Measurements from ENCODE around the gene PCDHGA6. TPM values are rescaled to one million over a fixed set of nuclear protein-coding genes. Genes with fewer than 3 reads are reported as not detected.

PCDHGA6 gene
- total RNA-seq, 3 donors from 2014 or later (not counting 1 experiment from before 2014, with no cell fraction given): 0.20 to 0.75 (median 0.21) TPM

DNA sequence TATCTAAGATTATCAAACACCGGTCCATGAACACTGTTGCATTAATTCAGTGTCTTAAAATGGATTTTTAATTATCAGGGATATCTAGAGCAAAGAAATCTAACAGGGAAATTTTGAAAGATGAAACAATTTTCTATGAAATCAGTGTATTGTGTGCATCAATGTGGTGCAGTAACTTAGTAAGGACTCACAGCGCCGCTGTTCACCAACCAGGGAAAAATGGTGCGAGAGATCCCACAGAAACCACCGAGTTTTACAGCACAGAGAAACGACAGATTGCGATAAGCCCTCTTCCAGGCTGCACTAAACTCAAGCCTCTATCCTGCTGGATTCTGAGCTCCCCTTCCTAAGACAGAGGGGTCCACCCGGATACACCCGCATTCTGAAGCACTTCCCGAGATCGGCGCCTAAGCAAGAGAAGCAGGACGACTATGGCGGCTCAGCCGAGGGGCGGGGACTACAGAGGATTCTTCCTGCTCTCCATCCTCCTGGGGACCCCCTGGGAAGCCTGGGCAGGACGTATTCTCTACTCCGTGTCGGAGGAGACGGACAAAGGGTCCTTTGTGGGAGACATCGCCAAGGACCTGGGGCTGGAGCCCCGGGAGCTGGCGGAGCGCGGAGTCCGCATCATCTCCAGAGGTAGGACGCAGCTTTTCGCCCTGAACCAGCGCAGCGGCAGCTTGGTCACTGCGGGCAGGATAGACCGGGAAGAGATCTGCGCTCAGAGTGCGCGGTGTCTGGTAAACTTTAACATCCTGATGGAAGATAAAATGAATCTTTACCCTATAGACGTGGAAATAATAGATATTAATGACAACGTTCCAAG is 9.0 kb downstream of the PCDHGA6 start, which contains the start of gene PCDHGA7:
Gene PCDHGA7 (plus strand): TSS at position 274 of the 826 bp plus-strand sequence. CDS start 158 bp downstream, at position 432.
- peaks cover 0 to 8% of the 10 kb centered on the region in 2 donors for H3K4me1 Mint-ChIP-seq
- DNase-seq (peak in 1 of 2 donors; percentile 12), ATAC-seq (peak in 2 of 3 donors; percentile 46 to 50)
- Histone ChIP-seq H3K4me3 (ENCODE audit: low read length) (peak within 1 kb of the TSS; percentile 9), H3K27ac (ENCODE audit: low read length) (no peak within 1 kb of the TSS), H3K27me3 (ENCODE audit: control insufficient read depth, insufficient read depth, low read length) (peaks cover 48% of the 10 kb centered on the region), H3K4me1 (ENCODE audit: control insufficient read depth, insufficient read depth, low read length) (peaks cover 4% of the 10 kb centered on the region), H3K9me3 (ENCODE audit: control insufficient read depth, insufficient read depth, low read length) (peaks cover 26% of the 10 kb centered on the region), H3K36me3 (ENCODE audit: control insufficient read depth, insufficient read depth, low read length) (no peaks in the 10 kb centered on the region)
- H3K9me3 Mint-ChIP-seq: peaks cover 0 to 3% of the 10 kb centered on the region in 2 donors
- H3K4me3 Mint-ChIP-seq: peak within 1 kb of the TSS; percentile 28
- H3K27me3 Mint-ChIP-seq (ENCODE audit: low read depth in 2 of 2): peaks cover 63 to 80% of the 10 kb centered on the region in 2 donors
- TF ChIP-seq, protein P1, sequence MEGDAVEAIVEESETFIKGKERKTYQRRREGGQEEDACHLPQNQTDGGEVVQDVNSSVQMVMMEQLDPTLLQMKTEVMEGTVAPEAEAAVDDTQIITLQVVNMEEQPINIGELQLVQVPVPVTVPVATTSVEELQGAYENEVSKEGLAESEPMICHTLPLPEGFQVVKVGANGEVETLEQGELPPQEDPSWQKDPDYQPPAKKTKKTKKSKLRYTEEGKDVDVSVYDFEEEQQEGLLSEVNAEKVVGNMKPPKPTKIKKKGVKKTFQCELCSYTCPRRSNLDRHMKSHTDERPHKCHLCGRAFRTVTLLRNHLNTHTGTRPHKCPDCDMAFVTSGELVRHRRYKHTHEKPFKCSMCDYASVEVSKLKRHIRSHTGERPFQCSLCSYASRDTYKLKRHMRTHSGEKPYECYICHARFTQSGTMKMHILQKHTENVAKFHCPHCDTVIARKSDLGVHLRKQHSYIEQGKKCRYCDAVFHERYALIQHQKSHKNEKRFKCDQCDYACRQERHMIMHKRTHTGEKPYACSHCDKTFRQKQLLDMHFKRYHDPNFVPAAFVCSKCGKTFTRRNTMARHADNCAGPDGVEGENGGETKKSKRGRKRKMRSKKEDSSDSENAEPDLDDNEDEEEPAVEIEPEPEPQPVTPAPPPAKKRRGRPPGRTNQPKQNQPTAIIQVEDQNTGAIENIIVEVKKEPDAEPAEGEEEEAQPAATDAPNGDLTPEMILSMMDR (IDR thresholded peaks at IDR 0.05): no peak
- H3K36me3 Mint-ChIP-seq: no peaks in the 10 kb centered on the region
- 24% methylated on average over 37 of the region's 37 CpGs for WGBS (ENCODE audit: insufficient coverage)
- H3K27ac Mint-ChIP-seq: no peak within 1 kb of the TSS
- intact Hi-C loops (cut with micrococcal nuclease): no loop called here

DNA sequence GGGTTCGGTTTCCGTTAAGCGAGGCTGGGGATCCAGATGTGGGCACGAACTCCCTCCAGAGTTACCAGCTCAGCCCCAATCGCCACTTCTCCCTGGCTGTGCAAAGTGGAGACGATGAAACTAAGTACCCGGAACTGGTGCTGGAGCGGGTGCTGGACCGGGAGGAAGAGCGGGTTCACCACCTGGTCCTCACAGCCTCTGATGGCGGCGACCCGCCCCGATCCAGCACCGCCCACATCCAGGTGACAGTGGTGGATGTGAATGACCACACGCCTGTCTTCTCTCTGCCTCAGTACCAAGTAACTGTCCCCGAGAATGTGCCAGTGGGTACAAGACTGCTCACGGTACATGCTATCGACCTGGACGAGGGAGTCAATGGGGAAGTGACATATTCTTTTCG is 9.7 kb downstream of the PCDHGA6 start:
- 43% methylated on average over 21 of the region's 21 CpGs for WGBS (ENCODE audit: insufficient coverage)
- H3K4me1 Mint-ChIP-seq: peaks cover 0 to 8% of the 10 kb centered on the region in 2 donors
- TF ChIP-seq, protein P1 (IDR thresholded peaks at IDR 0.05): no peak
- H3K4me3 ChIP-seq (ENCODE audit: low read length): no peak overlapping the region
- peaks cover 65 to 80% of the 10 kb centered on the region in 2 donors for H3K27me3 Mint-ChIP-seq (ENCODE audit: low read depth in 2 of 2)
- no peak for DNase-seq
- H3K4me3 Mint-ChIP-seq: no peak overlapping the region
- peaks cover 50% of the 10 kb centered on the region for H3K27me3 ChIP-seq (ENCODE audit: control insufficient read depth, insufficient read depth, low read length)
- peaks cover 4% of the 10 kb centered on the region for H3K4me1 ChIP-seq (ENCODE audit: control insufficient read depth, insufficient read depth, low read length)
- ATAC-seq: no peak
- peaks cover 0 to 3% of the 10 kb centered on the region in 2 donors for H3K9me3 Mint-ChIP-seq
- H3K36me3 ChIP-seq (ENCODE audit: control insufficient read depth, insufficient read depth, low read length): no peaks in the 10 kb centered on the region
- intact Hi-C loops (cut with micrococcal nuclease): no loop called here
- peaks cover 27% of the 10 kb centered on the region for H3K9me3 ChIP-seq (ENCODE audit: control insufficient read depth, insufficient read depth, low read length)
- no peak overlapping the region for H3K27ac ChIP-seq (ENCODE audit: low read length)
- no peaks in the 10 kb centered on the region for H3K36me3 Mint-ChIP-seq
- no peak overlapping the region for H3K27ac Mint-ChIP-seq

DNA sequence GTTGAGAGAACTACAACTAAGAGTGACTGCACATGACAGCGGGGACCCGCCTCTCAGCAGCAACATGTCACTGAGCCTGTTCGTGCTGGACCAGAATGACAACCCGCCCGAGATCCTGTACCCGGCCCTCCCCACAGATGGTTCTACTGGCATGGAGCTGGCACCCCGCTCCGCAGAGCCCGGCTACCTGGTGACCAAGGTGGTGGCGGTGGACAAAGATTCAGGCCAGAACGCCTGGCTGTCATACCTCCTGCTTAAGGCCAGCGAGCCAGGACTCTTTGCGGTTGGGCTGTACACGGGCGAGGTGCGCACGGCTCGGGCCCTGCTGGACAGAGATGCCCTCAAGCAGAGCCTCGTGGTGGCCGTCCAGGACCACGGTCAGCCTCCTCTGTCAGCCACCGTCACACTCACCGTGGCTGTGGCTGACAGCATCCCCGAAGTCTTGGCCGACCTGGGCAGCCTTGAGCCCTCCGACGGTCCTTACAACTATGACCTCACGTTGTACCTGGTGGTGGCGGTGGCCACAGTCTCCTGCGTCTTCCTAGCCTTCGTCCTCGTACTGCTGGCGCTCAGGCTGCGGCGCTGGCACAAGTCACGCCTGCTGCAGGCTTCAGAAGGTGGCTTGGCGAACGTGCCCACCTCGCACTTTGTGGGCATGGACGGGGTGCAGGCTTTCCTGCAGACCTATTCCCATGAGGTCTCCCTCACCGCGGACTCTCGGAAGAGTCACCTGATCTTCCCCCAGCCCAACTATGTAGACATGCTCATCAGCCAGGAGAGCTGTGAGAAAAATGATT is 11.0 kb downstream of the PCDHGA6 start:
- DNase-seq: no peak
- peaks cover 51% of the 10 kb centered on the region for H3K27me3 ChIP-seq (ENCODE audit: control insufficient read depth, insufficient read depth, low read length)
- peaks cover 4% of the 10 kb centered on the region for H3K4me1 ChIP-seq (ENCODE audit: control insufficient read depth, insufficient read depth, low read length)
- TF ChIP-seq, protein P1 (IDR thresholded peaks at IDR 0.05): no peak
- no peak overlapping the region for H3K27ac ChIP-seq (ENCODE audit: low read length)
- 49% methylated on average over 43 of the region's 43 CpGs for WGBS (ENCODE audit: insufficient coverage)
- Mint-ChIP-seq H3K4me1 (peaks cover 0 to 8% of the 10 kb centered on the region in 2 donors), H3K4me3 (no peak overlapping the region), H3K36me3 (no peaks in the 10 kb centered on the region), H3K27ac (no peak overlapping the region), H3K9me3 (peaks cover 0 to 3% of the 10 kb centered on the region in 2 donors), H3K27me3 (ENCODE audit: low read depth in 2 of 2) (peaks cover 69 to 77% of the 10 kb centered on the region in 2 donors)
- no peak overlapping the region for H3K4me3 ChIP-seq (ENCODE audit: low read length)
- peaks cover 36% of the 10 kb centered on the region for H3K9me3 ChIP-seq (ENCODE audit: control insufficient read depth, insufficient read depth, low read length)
- intact Hi-C loops (cut with micrococcal nuclease): loop anchor here (5.0 kb wide), 1 partner anchor 38 kb away; the partner anchor contains the start of gene PCDHGA11
- no peak for ATAC-seq
- H3K36me3 ChIP-seq (ENCODE audit: control insufficient read depth, insufficient read depth, low read length): no peaks in the 10 kb centered on the region
